SIG-M5 treated with dmso at 0.1 percent for 504 hours (cell line): ENCODE data around the gene ZNF526.

Experiments
- DNase-seq: peaks from one replicate; lab custom pipeline; 2025; ENCODE audit not compliant: unreplicated experiment; lab: John Stamatoyannopoulos, UW

ZNF526 gene

GRCh38 chr19:42220751-42221097 lies 612 bp downstream of the ZNF526 start:
- DNase-seq: no peak

GRCh38 chr19:42224940-42225717 lies 5.0 kb downstream of the ZNF526 start:
- no peak for DNase-seq

GRCh38 chr19:42225718-42226292 lies 5.7 kb downstream of the ZNF526 start:
- DNase-seq: no peak

- DNase-seq: no peak
These were observed 6.8 kb downstream of the ZNF526 start for GRCh38 chr19:42226886-42227285.

DNA sequence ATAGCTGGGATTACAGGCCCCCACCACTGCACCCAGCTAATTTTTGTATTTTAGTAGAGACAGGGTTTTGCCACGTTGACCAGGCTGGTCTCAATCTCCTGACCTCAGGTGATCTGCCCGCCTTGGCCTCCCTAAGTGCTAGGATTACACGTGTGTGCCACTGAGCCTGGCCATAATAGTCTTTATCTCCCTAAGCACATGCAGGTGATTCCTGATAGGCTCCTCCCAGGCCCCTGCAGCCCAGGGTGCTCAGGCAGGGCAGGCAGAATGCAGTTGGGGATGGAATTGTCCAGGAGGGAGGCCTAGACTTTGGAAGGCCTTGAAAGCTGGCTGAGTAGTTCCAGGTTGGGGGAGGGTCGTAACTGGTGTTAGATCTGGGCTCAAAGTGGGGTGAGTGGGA lies 8.5 kb downstream of the ZNF526 start:
- no peak for DNase-seq

DNA sequence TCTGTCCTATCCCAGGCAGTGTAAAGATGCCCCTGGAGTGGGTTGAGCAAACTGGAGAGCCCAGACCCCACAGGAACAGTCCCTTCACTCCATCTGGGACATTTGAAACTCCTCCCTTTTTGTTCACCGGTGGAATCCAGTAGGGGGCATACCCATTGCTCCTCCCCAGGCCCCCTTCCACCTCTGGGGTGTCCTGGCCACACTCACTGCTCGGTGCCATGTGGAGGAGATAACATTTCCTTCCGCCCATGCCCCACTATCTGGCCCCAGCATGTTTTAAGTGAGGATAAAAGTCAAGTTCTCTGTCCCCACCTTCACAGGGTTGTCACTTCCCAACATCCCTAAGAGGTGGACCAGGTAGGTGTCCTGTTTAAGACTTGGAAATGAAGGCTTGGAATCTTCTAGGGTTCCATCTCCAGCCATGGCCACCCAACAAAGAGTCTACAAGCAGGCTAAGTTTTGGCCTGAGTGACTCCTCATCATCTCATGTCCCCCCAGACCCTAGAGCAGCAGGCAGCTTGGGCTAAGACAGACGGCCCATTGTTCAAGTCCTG lies 9.3 kb downstream of the ZNF526 start:
- DNase-seq: no peak

DNA sequence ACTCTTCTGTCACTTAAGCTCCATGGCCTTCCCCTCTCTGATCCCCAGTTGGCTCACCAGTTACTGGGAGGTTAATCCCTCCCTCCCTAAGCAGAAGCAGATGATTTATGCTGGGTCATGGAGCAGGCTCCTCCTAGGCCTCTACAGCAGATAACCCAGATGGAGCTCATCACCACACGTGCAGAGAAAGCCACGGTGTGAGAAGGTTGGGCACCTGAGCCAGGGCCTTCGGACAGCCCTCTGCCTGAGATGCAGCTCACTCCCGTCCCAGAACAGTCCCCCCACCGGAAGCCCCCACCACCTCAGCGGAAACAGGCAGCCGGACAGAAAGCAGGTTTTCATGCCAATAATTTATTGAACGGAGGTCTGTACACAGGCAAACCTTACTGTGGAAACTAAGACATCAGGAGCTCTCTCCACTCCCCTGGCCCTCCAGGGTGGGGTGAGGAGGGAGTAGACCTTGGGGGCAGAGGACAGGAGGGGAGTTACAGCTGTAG lies 9.8 kb downstream of the ZNF526 start:
- DNase-seq: no peak

DNA sequence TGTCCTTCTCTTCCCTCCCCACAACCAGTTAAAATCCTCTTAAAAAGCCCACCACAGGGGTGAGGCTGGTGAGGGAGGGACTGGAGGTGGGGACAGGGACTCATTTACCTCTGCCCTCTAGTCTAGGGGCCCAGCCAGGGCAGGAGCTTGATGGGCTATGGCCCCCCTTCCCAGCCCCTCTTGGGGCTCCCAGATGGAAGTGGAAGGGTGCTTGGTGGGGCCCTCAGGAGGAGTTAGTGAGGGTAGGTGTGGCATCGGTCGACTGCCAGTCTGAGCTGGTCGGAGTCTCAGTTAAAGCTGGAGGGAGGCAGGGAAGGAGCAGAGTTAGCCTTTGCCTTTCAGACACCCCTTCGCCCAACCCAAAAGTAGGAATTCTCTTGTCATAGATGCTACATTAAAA lies 10.5 kb downstream of the ZNF526 start:
- DNase-seq: no peak

DNA sequence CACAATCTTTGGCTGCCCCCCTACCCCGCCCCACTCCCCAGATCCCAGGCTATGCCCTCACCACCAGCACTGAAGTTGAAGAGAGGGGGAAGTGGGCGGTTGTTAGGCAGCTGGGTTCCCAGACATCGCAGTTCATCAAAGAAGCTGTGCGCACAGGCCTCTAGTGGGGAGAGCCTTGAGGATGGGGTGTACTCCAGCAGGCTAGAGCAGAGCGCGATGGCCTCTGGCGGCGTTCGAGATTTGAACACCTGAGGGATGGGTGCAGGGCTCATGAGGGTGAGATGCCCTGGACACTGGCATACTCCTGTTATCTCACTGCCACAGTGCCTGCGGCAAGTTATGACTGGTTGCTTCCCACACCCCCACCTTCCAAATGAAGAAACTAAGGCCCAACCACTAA lies 12.3 kb downstream of the ZNF526 start:
- no peak for DNase-seq

- no peak for DNase-seq
These were observed 13.0 kb downstream of the ZNF526 start for GRCh38 chr19:42233106-42233505.

GRCh38 chr19:42233678-42234292 lies 13.7 kb downstream of the ZNF526 start:
- DNase-seq: no peak

DNA sequence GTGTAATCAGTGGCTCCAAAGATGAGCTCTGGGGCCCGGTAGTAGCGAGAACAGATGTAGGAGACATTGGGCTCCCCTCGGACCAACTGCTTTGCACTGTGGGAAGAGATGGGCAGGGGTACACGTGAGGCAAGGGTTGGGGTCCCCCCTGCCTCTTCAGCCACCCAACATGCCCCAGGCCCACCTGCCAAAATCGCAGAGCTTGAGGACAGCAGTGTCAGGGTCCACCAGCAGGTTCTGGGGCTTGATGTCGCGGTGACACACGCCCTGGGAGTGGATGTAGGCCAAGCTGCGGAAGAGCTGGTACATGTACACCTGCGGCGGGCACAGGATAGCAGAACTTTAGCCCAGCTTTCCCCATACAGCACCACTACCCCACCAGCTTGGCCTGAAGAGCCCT lies 14.3 kb downstream of the ZNF526 start:
- no peak for DNase-seq

GRCh38 chr19:42235181-42235580 lies 15.1 kb downstream of the ZNF526 start:
- no peak for DNase-seq

- DNase-seq: no peak
These were observed 19.6 kb downstream of the ZNF526 start for GRCh38 chr19:42239544-42240220.

DNA sequence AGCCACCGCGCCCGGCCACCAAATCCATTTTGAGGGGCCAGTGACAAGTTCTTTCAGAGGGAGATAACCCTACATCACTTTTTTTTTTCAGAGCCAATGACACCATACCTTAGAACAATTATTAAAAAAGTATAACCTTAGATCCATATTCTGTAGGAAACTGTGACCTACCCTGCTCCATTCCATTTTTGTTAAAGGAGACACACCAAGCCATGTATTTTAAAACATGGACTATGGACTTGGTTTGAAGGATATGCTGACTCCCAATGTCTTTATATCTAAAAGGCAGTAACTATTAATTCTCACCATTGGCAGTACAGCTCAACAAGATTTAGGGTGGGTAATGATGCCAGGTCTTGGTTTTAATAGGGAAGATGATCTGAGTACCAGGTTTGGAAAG lies 21.2 kb downstream of the ZNF526 start:
- DNase-seq: no peak

GRCh38 chr19:42242069-42242511 lies 22.0 kb downstream of the ZNF526 start:
- DNase-seq: no peak

- peak; percentile 98 for DNase-seq
These were observed 22.6 kb downstream of the ZNF526 start, which contains the start of gene GSK3A for GRCh38 chr19:42242512-42243409. TSS of gene GSK3A (minus strand) at chr19:42242602. CDS start at chr19:42242465, 137 bp downstream.

- peak; percentile 95 for DNase-seq
These were observed 24.5 kb downstream of the ZNF526 start for GRCh38 chr19:42244347-42245220.

GRCh38 chr19:42245231-42245630 lies 25.1 kb downstream of the ZNF526 start:
- no peak for DNase-seq
